ENCODE measurements around the gene DNAJC30.
A peak's percentile ranks its signal among the peaks of the same experiment; 100 is the strongest.
"Not testable (repeated sequence)": the region's sequence is repeated elsewhere in the genome, so short reads cannot be mapped to it uniquely, and the experiment has no call there.

Gene DNAJC30

GRCh38 chr7:73683056-73683787, at the start of gene DNAJC30, which contains the start of gene BUD23:
TSS of gene DNAJC30 (minus strand) at chr7:73683453. CDS start at chr7:73683423, 30 bp downstream.
TSS of gene BUD23 (plus strand) at chr7:73683597. CDS start at chr7:73683626, 29 bp downstream.
- no peaks in the 10 kb centered on the region for H3K27me3 Mint-ChIP-seq
- H3K27ac Mint-ChIP-seq, result peak within 1 kb of the TSS; percentile 99
- DNase-seq, result peak; percentile 86
- peaks cover 19 to 33% of the 10 kb centered on the region in 2 donors for H3K36me3 Mint-ChIP-seq
- H3K4me3 Mint-ChIP-seq, result peak within 1 kb of the TSS; percentile 96 to 98
- peaks cover 22 to 46% of the 10 kb centered on the region in 2 donors for H3K4me1 Mint-ChIP-seq
- peak; percentile 95 to 96 for ATAC-seq (replicated peaks)
- H3K9me3 Mint-ChIP-seq, result no peaks in the 10 kb centered on the region

DNA sequence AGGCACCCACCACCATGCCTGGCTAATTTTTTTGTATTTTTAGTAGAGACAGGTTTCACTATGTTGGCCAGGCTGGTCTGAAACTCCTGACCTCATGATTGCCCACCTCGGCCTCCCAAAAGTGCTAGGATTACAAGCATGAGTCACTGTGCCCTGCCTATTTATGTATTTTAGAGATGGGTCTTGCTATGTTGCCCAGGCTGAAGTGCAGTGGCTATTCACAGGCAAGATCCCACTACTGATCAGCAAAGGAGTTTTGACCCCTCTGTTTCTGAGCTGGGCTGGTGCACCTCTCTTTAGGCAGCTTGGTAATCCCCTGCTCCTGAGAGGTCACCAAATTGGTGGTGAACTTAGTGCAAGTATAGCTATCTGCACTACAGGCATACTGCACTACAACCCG, 49.1 kb upstream of the DNAJC30 start:
- Mint-ChIP-seq H3K4me1 (peaks cover 6 to 20% of the 10 kb centered on the region in 2 donors), H3K9me3 (no peaks in the 10 kb centered on the region), H3K4me3 (no peak overlapping the region), H3K36me3 (peaks cover 5 to 10% of the 10 kb centered on the region in 2 donors), H3K27me3 (peaks cover 13 to 14% of the 10 kb centered on the region in 2 donors), H3K27ac (no peak overlapping the region)
- ATAC-seq (replicated peaks) (no peak), DNase-seq (no peak)

DNA sequence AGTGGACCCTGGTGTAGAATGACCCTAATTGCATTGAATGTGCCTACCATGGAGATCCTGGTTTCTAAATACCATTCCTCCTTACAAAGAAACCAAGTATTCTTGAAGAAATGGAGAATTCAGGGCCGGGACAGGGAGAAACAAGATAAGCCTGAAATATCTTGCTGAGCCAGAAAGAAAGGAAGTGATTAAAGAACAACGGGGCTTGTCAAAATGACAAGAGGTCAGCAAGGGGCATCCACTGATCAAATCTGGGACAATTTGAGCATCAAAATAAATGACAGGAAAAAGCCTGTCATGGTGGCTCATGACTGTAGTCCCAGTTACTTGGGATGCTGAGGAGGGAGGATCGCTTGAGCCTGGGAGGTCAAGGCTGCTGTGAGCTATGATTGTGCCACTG, 47.2 kb upstream of the DNAJC30 start:
- Mint-ChIP-seq H3K27ac (no peak overlapping the region), H3K27me3 (peaks cover 13 to 14% of the 10 kb centered on the region in 2 donors), H3K9me3 (no peaks in the 10 kb centered on the region), H3K36me3 (no peaks in the 10 kb centered on the region), H3K4me1 (peaks cover 6 to 9% of the 10 kb centered on the region in 2 donors), H3K4me3 (no peak overlapping the region)
- DNase-seq (no peak), ATAC-seq (replicated peaks) (no peak)

- Mint-ChIP-seq H3K4me3 (no peak overlapping the region), H3K4me1 (no peaks in the 10 kb centered on the region), H3K27me3 (peaks cover 18 to 21% of the 10 kb centered on the region in 2 donors), H3K9me3 (no peaks in the 10 kb centered on the region), H3K36me3 (no peaks in the 10 kb centered on the region), H3K27ac (no peak overlapping the region)
- ATAC-seq (replicated peaks), result no peak
- DNase-seq, result no peak
Observed at GRCh38 chr7:73728551-73728950, 45.3 kb upstream of the DNAJC30 start.

DNA sequence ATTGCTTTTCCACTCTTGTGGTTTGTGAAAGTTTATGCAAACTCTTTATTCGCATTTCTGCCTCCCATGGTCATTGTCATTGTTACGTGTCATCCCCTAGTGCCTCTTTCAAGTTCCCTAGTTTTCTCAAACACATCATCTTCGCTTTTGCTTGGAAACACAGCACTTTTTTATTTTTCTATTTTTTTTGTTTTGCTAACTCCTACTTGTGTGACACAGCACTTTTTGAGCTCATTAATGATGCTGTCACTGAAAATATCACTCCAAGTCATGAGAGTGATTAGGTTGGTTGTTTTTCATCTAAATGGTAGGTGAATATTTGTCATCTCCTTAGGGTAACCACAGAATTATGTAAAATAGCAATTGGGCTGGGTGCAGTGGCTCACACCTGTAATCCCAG, 44.7 kb upstream of the DNAJC30 start:
- peaks cover 18 to 21% of the 10 kb centered on the region in 2 donors for H3K27me3 Mint-ChIP-seq
- H3K4me1 Mint-ChIP-seq, result no peaks in the 10 kb centered on the region
- no peaks in the 10 kb centered on the region for H3K9me3 Mint-ChIP-seq
- ATAC-seq (replicated peaks) (no peak), DNase-seq (no peak)
- H3K4me3 Mint-ChIP-seq, result no peak overlapping the region
- H3K36me3 Mint-ChIP-seq, result no peaks in the 10 kb centered on the region
- H3K27ac Mint-ChIP-seq, result no peak overlapping the region

DNA sequence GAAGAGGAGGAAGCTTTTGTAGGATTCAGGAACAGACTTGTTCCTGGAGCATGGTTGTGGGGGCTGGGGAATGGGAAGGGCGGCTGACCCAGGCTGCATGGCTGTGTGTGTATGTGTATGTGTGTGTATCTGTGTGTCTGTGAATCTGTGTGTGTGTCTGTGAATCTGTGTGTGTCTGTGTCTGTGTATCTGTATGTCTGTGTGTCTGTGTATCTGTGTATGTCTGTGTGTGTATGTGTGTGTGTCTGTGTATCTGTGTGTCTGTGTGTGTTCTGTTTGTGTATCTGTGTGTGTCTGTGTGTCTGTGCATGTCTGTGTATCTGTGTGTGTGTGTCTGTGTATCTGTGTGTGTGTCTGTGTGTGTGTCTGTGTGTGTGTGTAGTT, 42.8 kb upstream of the DNAJC30 start:
- DNase-seq (no peak), ATAC-seq (replicated peaks) (peak; percentile 17 to 24)
- Mint-ChIP-seq H3K36me3 (no peaks in the 10 kb centered on the region), H3K27ac (no peak overlapping the region), H3K4me1 (no peaks in the 10 kb centered on the region), H3K27me3 (peaks cover 24 to 34% of the 10 kb centered on the region in 2 donors), H3K9me3 (no peaks in the 10 kb centered on the region), H3K4me3 (no peak overlapping the region)

GRCh38 chr7:73723813-73724212, 40.6 kb upstream of the DNAJC30 start:
- ATAC-seq (replicated peaks), result no peak
- no peak overlapping the region for H3K27ac Mint-ChIP-seq
- no peak overlapping the region for H3K4me3 Mint-ChIP-seq

DNA sequence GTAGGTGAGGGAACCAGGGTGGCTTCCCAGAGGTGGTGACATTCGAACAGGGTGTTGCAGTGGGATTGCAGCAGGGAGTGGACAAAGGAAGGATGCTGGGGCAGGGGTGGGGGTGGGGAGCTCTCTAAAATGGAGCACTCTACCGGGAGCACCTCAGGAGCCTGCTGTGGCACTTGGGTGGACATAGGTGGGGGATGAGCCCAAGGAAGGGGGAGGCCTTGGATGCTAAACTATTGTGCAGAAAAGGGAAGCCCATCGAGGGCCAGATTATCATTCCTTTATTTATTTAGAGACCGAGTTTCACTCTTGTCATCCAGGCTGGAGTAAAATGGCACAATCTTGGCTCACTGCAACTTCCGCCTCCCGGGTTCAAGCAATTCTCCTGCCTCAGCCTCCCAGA, 39.5 kb upstream of the DNAJC30 start:
- Mint-ChIP-seq H3K4me3 (no peak overlapping the region), H3K27me3 (peaks cover 23 to 34% of the 10 kb centered on the region in 2 donors)

More at GRCh38 chr7:73723813-73724212, 40.6 kb upstream of the DNAJC30 start:
- no peak for DNase-seq
- Mint-ChIP-seq H3K27me3 (peaks cover 29 to 44% of the 10 kb centered on the region in 2 donors), H3K36me3 (no peaks in the 10 kb centered on the region), H3K9me3 (no peaks in the 10 kb centered on the region), H3K4me1 (peaks cover 0 to under 1% of the 10 kb centered on the region in 2 donors)

DNA sequence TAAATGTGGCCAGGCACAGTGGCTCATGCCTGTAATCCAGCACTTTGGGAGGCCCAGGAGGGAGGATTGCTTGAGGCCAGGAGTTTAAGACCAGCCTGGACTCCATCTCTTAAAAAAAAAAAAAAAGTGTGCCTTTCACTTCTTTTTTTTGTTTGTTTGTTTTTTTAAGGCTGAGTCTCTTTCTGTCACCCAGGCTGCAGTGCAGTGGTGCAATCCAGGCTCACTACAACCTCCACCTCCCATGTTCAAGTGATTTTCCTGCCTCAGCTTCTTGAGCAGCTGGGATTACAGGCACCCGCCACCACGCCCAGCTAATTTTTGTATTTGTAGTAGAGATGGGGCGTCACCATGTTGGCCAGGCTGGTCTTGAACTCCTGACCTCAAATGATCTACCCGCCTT, 38.9 kb upstream of the DNAJC30 start:
- H3K36me3 Mint-ChIP-seq; DNase-seq; H3K27ac Mint-ChIP-seq; ATAC-seq (replicated peaks); H3K9me3 Mint-ChIP-seq; H3K4me3 Mint-ChIP-seq: not testable (repeated sequence)
- Mint-ChIP-seq H3K4me1 (peaks cover 11 to 16% of the 10 kb centered on the region in 2 donors), H3K27me3 (peaks cover 25 to 31% of the 10 kb centered on the region in 2 donors)

More for the DNA sequence above, 39.5 kb upstream of the DNAJC30 start:
- H3K4me1 Mint-ChIP-seq, result peaks cover 8 to 10% of the 10 kb centered on the region in 2 donors
- no peak overlapping the region for H3K27ac Mint-ChIP-seq
- no peaks in the 10 kb centered on the region for H3K36me3 Mint-ChIP-seq
- H3K9me3 Mint-ChIP-seq, result no peaks in the 10 kb centered on the region
- ATAC-seq (replicated peaks) (no peak), DNase-seq (no peak)

- Mint-ChIP-seq H3K9me3 (no peaks in the 10 kb centered on the region), H3K27me3 (peaks cover 31 to 36% of the 10 kb centered on the region in 2 donors), H3K4me3 (no peak overlapping the region), H3K4me1 (peaks cover 16 to 22% of the 10 kb centered on the region in 2 donors), H3K36me3 (no peaks in the 10 kb centered on the region), H3K27ac (no peak overlapping the region)
- no peak for DNase-seq
- no peak for ATAC-seq (replicated peaks)
Observed at GRCh38 chr7:73721377-73721817, 38.1 kb upstream of the DNAJC30 start.

DNA sequence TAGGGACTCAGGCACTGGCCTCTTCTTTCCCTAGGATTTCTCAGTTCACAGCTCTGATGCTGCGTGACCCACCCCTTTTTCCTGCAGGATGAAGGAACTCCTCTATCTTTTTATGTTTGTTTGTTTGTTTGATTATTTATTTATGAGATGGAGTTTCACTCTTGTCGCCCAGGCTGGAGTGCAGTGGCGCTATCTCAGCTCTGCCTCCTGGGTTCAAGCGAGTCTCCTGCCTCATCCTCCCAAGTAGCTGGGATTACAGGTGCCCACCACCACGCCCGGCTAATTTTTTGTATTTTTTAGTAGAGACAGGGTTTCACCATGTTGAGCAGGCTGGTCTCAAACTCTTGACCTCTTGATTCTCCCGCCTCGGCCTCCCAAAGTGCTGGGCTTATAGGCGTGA, 37.2 kb upstream of the DNAJC30 start:
- not testable (repeated sequence) for H3K9me3 Mint-ChIP-seq; H3K27ac Mint-ChIP-seq; H3K36me3 Mint-ChIP-seq; ATAC-seq (replicated peaks); DNase-seq
- Mint-ChIP-seq H3K27me3 (peaks cover 38 to 46% of the 10 kb centered on the region in 2 donors), H3K4me1 (peaks cover 22 to 31% of the 10 kb centered on the region in 2 donors), H3K4me3 (peak overlapping the region; percentile 71 to 72)

- peak overlapping the region; percentile 71 to 72 for H3K4me3 Mint-ChIP-seq
- ATAC-seq (replicated peaks), result peak in 1 of 2 donors; percentile 4
- peaks cover 37 to 45% of the 10 kb centered on the region in 2 donors for H3K27me3 Mint-ChIP-seq
- H3K36me3 Mint-ChIP-seq, result no peaks in the 10 kb centered on the region
- no peak for DNase-seq
- no peaks in the 10 kb centered on the region for H3K9me3 Mint-ChIP-seq
- H3K27ac Mint-ChIP-seq, result peak overlapping the region; percentile 51
- peaks cover 22 to 35% of the 10 kb centered on the region in 2 donors for H3K4me1 Mint-ChIP-seq
Observed at GRCh38 chr7:73719806-73720169, 36.5 kb upstream of the DNAJC30 start.

- no peaks in the 10 kb centered on the region for H3K9me3 Mint-ChIP-seq
- H3K27ac Mint-ChIP-seq, result peak within 1 kb of the TSS; percentile 69
- H3K4me1 Mint-ChIP-seq, result peaks cover 22 to 35% of the 10 kb centered on the region in 2 donors
- H3K36me3 Mint-ChIP-seq, result no peaks in the 10 kb centered on the region
- peak; percentile 58 for DNase-seq
- H3K27me3 Mint-ChIP-seq, result peaks cover 40 to 48% of the 10 kb centered on the region in 2 donors
- ATAC-seq (replicated peaks), result peak; percentile 77 to 85
- H3K4me3 Mint-ChIP-seq, result peak within 1 kb of the TSS; percentile 78 to 82
Observed at GRCh38 chr7:73718905-73719805, 35.9 kb upstream of the DNAJC30 start, which contains the start of gene STX1A. TSS of gene STX1A (minus strand) at chr7:73719669. CDS start at chr7:73719631, 38 bp downstream.

- ATAC-seq (replicated peaks), result no peak
- H3K4me3 Mint-ChIP-seq, result peak overlapping the region; percentile 78 to 82
- H3K9me3 Mint-ChIP-seq, result no peaks in the 10 kb centered on the region
- H3K27me3 Mint-ChIP-seq, result peaks cover 45 to 55% of the 10 kb centered on the region in 2 donors
- peaks cover 22 to 35% of the 10 kb centered on the region in 2 donors for H3K4me1 Mint-ChIP-seq
- DNase-seq, result no peak
- no peaks in the 10 kb centered on the region for H3K36me3 Mint-ChIP-seq
- H3K27ac Mint-ChIP-seq, result peak overlapping the region; percentile 69
Observed at GRCh38 chr7:73718438-73718881, 35.2 kb upstream of the DNAJC30 start.
